ENCODE measurements around the gene UBE2D2. TPM values are rescaled to one million over a fixed set of nuclear protein-coding genes. Genes with fewer than 3 reads are reported as not detected.
"Not testable (repeated sequence)": the region's sequence is repeated elsewhere in the genome, so short reads cannot be mapped to it uniquely, and the experiment has no call there.

UBE2D2 gene
- total RNA-seq, 4 donors from 2014 or later = 80.0 to 99.8 (median 85.0) TPM

- TF ChIP-seq POLR2A (IDR thresholded peaks at IDR 0.05) (no peak), CTCF (IDR thresholded peaks at IDR 0.05) (no peak)
- DNase-seq (ENCODE audit: low spot score in 2 of 2) = no peak
- whole genome bisulfite sequencing, 2 donors = 75 to 76% methylated on average over 5 of the region's 5 CpGs
- H3K4me3 ChIP-seq (ENCODE audit: low read depth, poor library complexity, severe bottlenecking) = no peak overlapping the region
- intact Hi-C loops (cut with DNase I; ENCODE audit: low total_unique reads) = no loop called here
These were observed 50.8 kb downstream of the UBE2D2 start for GRCh38 chr5:139611703-139612584.

GRCh38 chr5:139619861-139620260 lies 58.7 kb downstream of the UBE2D2 start:
- no peak overlapping the region for H3K4me3 ChIP-seq (ENCODE audit: low read depth, poor library complexity, severe bottlenecking)
- 81 to 86% methylated on average over 5 of the region's 5 CpGs for WGBS, 2 donors
- DNase-seq (ENCODE audit: low spot score in 2 of 2) = peak in 1 of 2 donors; percentile 56
- intact Hi-C loops (cut with DNase I; ENCODE audit: low total_unique reads) = no loop called here
- no peak for TF ChIP-seq POLR2A (IDR thresholded peaks at IDR 0.05)
- TF ChIP-seq CTCF (IDR thresholded peaks at IDR 0.05) = no peak

- H3K4me3 ChIP-seq (ENCODE audit: low read depth, poor library complexity, severe bottlenecking); intact Hi-C loops (cut with DNase I; ENCODE audit: low total_unique reads): not testable (repeated sequence)
- DNase-seq (ENCODE audit: low spot score in 2 of 2) = peak in 1 of 2 donors; percentile 60
- WGBS, 2 donors = 89% methylated on average over 5 of the region's 5 CpGs
These were observed 64.3 kb downstream of the UBE2D2 start for GRCh38 chr5:139625398-139625797.

GRCh38 chr5:139630855-139631254 lies 69.7 kb downstream of the UBE2D2 start:
- TF ChIP-seq POLR2A (IDR thresholded peaks at IDR 0.05) (no peak), CTCF (IDR thresholded peaks at IDR 0.05) (no peak)
- no peak for DNase-seq (ENCODE audit: low spot score in 2 of 2)
- H3K4me3 ChIP-seq (ENCODE audit: low read depth, poor library complexity, severe bottlenecking) = no peak overlapping the region
- intact Hi-C loops (cut with DNase I; ENCODE audit: low total_unique reads) = loop anchor here (5.0 kb wide), 2 partner anchors 56 to 136 kb away; no protein-coding TSS in a partner anchor

- peak in 1 of 2 donors; percentile 52 for DNase-seq (ENCODE audit: low spot score in 2 of 2)
- intact Hi-C loops (cut with DNase I; ENCODE audit: low total_unique reads) = loop anchor here (5.0 kb wide), 2 partner anchors 56 to 136 kb away; no protein-coding TSS in a partner anchor
- TF ChIP-seq POLR2A (IDR thresholded peaks at IDR 0.05) (no peak), CTCF (IDR thresholded peaks at IDR 0.05) (no peak)
- WGBS, 2 donors = 73 to 74% methylated on average over 3 of the region's 3 CpGs
- H3K4me3 ChIP-seq (ENCODE audit: low read depth, poor library complexity, severe bottlenecking) = no peak overlapping the region
These were observed 70.5 kb downstream of the UBE2D2 start for GRCh38 chr5:139631520-139632165.
